K562 (cell line): Measurements from ENCODE around the gene PDE12. TPM values are rescaled to one million over a fixed set of nuclear protein-coding genes. Genes with fewer than 3 reads are reported as not detected.
A peak's percentile ranks its signal among the peaks of the same experiment; 100 is the strongest.

Source experiments
- ATAC-seq: fragments of 200-7000 bp; cut with Tn5 transposase; 3 replicates; pipeline ENCODE4 v1.9.1; 2020; ENCODE audit warnings: moderate library complexity
- BruUV-seq: library from RNA; stranded (reverse); fragments of 400-500 nt; replicated peaks from 2 replicates; lab custom pipeline; 2021; lab: Mats Ljungman, UMichigan
- CTCF ChIA-PET: fragments of 300-600 bp; formaldehyde crosslinking; extraction: SDS; loops from one replicate; lab custom pipeline; 2021; ENCODE audit warnings: low intra/inter-chr PET ratio; lab: Yijun Ruan, JAX
- POLR2A ChIA-PET: fragments of 300-600, 350-650 bp; sonication (Branson Sonifier 250); formaldehyde crosslinking; extraction: SDS; loops from one replicate; lab custom pipeline; 2021; ENCODE audit warnings: antibody characterized with exemption, inconsistent platforms; lab: Yijun Ruan, JAX
- DNase-seq, 4 experiments: peaks; one replicate each; pipeline versions ENCODE4 v3.0.0 to v3.0.0-alpha.2; 2011 to 2018; ENCODE audit warnings: low spot score in 3 of 4, mixed read lengths in 3 of 4; ENCODE audit errors: extremely low read depth in 1 of 4
- FAIRE-seq: peaks from 2 replicates; lab custom pipeline; 2011; peaks lifted over from hg19 to GRCh38; lab: Jason Lieb, UNC
- H2AFZ ChIP-seq: 2 replicates; pipeline ENCODE4 v1.6.0; 2011; ENCODE audit warnings: low read depth, low read length, control low read depth, inconsistent platforms
- H3K27ac ChIP-seq: fragments of 200-600 bp; 3 replicates; pipeline ENCODE4 v1.8.0; 2011; ENCODE audit warnings: low read depth, mild to moderate bottlenecking, control low read depth, inconsistent platforms, low read length, moderate library complexity, mixed read lengths; ENCODE audit errors: extremely low read depth
- H3K27me3 ChIP-seq, 2 experiments: fragments of 300-600 bp in 1 of 2; 2 replicates in 1 of 2; 3 replicates in 1 of 2; pipeline versions ENCODE4 v1.6.0 to v1.8.0; 2011; ENCODE audit warnings: inconsistent platforms in 2 of 2, low read length in 2 of 2, mild to moderate bottlenecking in 1 of 2, mixed read lengths in 1 of 2, moderate library complexity in 1 of 2; ENCODE audit not compliant: control insufficient read depth in 2 of 2, insufficient read depth in 2 of 2
- H3K36me3 ChIP-seq: fragments of 300-600 bp; 3 replicates; pipeline ENCODE4 v1.8.0; 2011; ENCODE audit warnings: mild to moderate bottlenecking, low read length, inconsistent platforms; ENCODE audit not compliant: control insufficient read depth, insufficient read depth
- H3K4me1 ChIP-seq, 2 experiments: fragments of 200-600 bp in 1 of 2; replicated peaks in 1 of 2; 2 replicates in 1 of 2; 3 replicates in 1 of 2; pipeline versions ENCODE4 v1.5.1 to v1.8.0; 2011; ENCODE audit warnings: inconsistent platforms in 2 of 2, low read length in 2 of 2, mild to moderate bottlenecking in 1 of 2, mixed read lengths in 1 of 2, moderate library complexity in 1 of 2; ENCODE audit not compliant: control insufficient read depth in 2 of 2, insufficient read depth in 2 of 2
- H3K4me2 ChIP-seq: 2 replicates; pipeline ENCODE4 v1.6.1; 2011; ENCODE audit warnings: low read length, control low read depth, inconsistent platforms, mixed read lengths; ENCODE audit not compliant: insufficient read depth
- H3K4me3 ChIP-seq: fragments of 200-600 bp; sonication (generic), shearing (Covaris generic); 2 replicates; pipeline ENCODE4 v1.5.1; 2016; ENCODE audit warnings: control low read depth, inconsistent platforms
- H3K79me2 ChIP-seq: fragments of 200-600 bp; 3 replicates; pipeline ENCODE4 v1.8.0; 2011; ENCODE audit warnings: low read length, inconsistent platforms; ENCODE audit not compliant: control insufficient read depth, insufficient read depth
- H3K9ac ChIP-seq, 2 experiments: 2 replicates each; pipeline versions ENCODE4 v1.6.0 to v1.6.1; 2011; ENCODE audit warnings: low read depth in 2 of 2, low read length in 2 of 2, control low read depth in 1 of 2, inconsistent platforms in 1 of 2, mild to moderate bottlenecking in 1 of 2, mixed read lengths in 1 of 2; ENCODE audit not compliant: insufficient read depth in 1 of 2
- H3K9me1 ChIP-seq: one replicate; pipeline ENCODE4 v1.6.0; 2011; ENCODE audit warnings: inconsistent platforms, mild to moderate bottlenecking, low read length, moderate library complexity; ENCODE audit not compliant: control insufficient read depth, insufficient read depth
- H3K9me3 ChIP-seq: replicated peaks from 2 replicates; pipeline ENCODE4 v1.5.1; 2011; ENCODE audit warnings: low read depth, low read length, inconsistent platforms; ENCODE audit not compliant: control insufficient read depth, insufficient read depth
- H4K20me1 ChIP-seq: replicated peaks from 2 replicates; pipeline ENCODE4 v1.6.1; 2011; ENCODE audit warnings: low read length, inconsistent platforms, mixed read lengths; ENCODE audit not compliant: control insufficient read depth, insufficient read depth
- CBX8 ChIP-seq: fragments of 200-600 bp; sonication (generic); IDR thresholded peaks from 2 replicates; pipeline ENCODE4 v1.6.1; 2012; ENCODE audit warnings: borderline replicate concordance, mixed run types, low read depth, mild to moderate bottlenecking, moderate library complexity, mixed read lengths, low read length, control low read depth, inconsistent platforms; ENCODE audit not compliant: poor library complexity, severe bottlenecking; ENCODE audit errors: extremely low read depth
- LEF1 ChIP-seq: fragments of 450-650 bp; IDR thresholded peaks from 2 replicates; pipeline ENCODE4 v1.6.1; 2016; ENCODE audit warnings: mild to moderate bottlenecking
- POLR3A ChIP-seq: IDR thresholded peaks from 2 replicates; pipeline ENCODE4 v1.6.1; 2011; ENCODE audit warnings: borderline replicate concordance, mild to moderate bottlenecking, moderate library complexity; ENCODE audit not compliant: insufficient read length, insufficient read depth; ENCODE audit errors: extremely low read depth
- RFX1 ChIP-seq: fragments of 450-650 bp; IDR thresholded peaks from 2 replicates; pipeline ENCODE4 v1.6.1; 2016; ENCODE audit warnings: mild to moderate bottlenecking, moderate library complexity
- TAF9B ChIP-seq: fragments of 450-650 bp; IDR thresholded peaks from 2 replicates; pipeline ENCODE4 v1.6.1; 2018; ENCODE audit warnings: mild to moderate bottlenecking; ENCODE audit not compliant: partially characterized antibody
- WGBS: fragments of 100-300 bp; shearing (Covaris generic); methylation state at CpG from one replicate; pipeline ENCODE4 v1.1.6; 2016; ENCODE audit warnings: low coverage, mixed read lengths; ENCODE audit not compliant: insufficient coverage; ENCODE audit errors: missing lambda C conversion rate; 5-methylcytosine and 5-hydroxymethylcytosine counted together
- in situ Hi-C: fragments of 300-500 bp; cut with MboI; formaldehyde crosslinking; loops from 4 replicates; pipeline ENCODE4 v1.15.0; 2018; ENCODE audit warnings: inconsistent platforms, mixed read lengths
- intact Hi-C: fragments of 100-400 bp; cut with micrococcal nuclease; formaldehyde crosslinking; loops from 2 replicates; pipeline ENCODE4 v1.14.2; 2022
- polyA plus RNA-seq, 8 experiments: library from polyadenylated mRNA; depleted of rRNA in 4 of 8; stranded (reverse) in 5 of 8; unstranded in 3 of 8; fragments of >200 nt; fragmentation: Nextera tagmentation in 2 of 8; fragmentation: Illumina TruSeq in 1 of 8; extraction: Ambion mirVana in 2 of 8; extraction: Trizol in 1 of 8; gene quantifications; 2 replicates each; pipeline versions ENCODE4 v1.2.1 to v1.2.3, GENCODE V29; 2011 to 2014; ENCODE audit warnings: inconsistent platforms in 1 of 8, missing spikeins in 1 of 8
- total RNA-seq, 7 experiments: library from RNA; depleted of rRNA in 6 of 7; stranded (reverse); fragments of >200 nt in 6 of 7; fragmentation: Illumina TruSeq in 2 of 7; extraction: Trizol in 2 of 7; gene quantifications; 2 replicates each; pipeline versions ENCODE4 v1.2.1 to v1.2.3, GENCODE V29; 2011 to 2021; ENCODE audit warnings: low replicate concordance in 1 of 7
- TF ChIP-seq, protein P1 (sequence below): sonication (generic); formaldehyde crosslinking; IDR thresholded peaks from 2 replicates; pipeline ENCODE4 v1.8.1; 2022; ENCODE audit warnings: missing genetic modification reagents
- TF ChIP-seq, protein P2 (sequence below): sonication (generic); formaldehyde crosslinking; IDR thresholded peaks from 2 replicates; pipeline ENCODE4 v1.8.0; 2022; ENCODE audit warnings: missing genetic modification reagents, mild to moderate bottlenecking, borderline replicate concordance
- TF ChIP-seq, protein P3 (sequence below): sonication (generic); formaldehyde crosslinking; IDR thresholded peaks from 2 replicates; pipeline ENCODE4 v1.8.0; 2022; ENCODE audit warnings: mild to moderate bottlenecking, low read depth, missing genetic modification reagents

Gene PDE12
- total and polyA plus RNA-seq, 9 of the 15 experiments (the other 6 are each of a cell fraction or from before 2014, with no cell fraction given): 2.1 to 20.5 (median 10.0) TPM

GRCh38 chr3:57544181-57545125 is 11.6 kb upstream of the PDE12 start, which contains the start of gene DNAH12 (continued):
- TF ChIP-seq, protein P1, sequence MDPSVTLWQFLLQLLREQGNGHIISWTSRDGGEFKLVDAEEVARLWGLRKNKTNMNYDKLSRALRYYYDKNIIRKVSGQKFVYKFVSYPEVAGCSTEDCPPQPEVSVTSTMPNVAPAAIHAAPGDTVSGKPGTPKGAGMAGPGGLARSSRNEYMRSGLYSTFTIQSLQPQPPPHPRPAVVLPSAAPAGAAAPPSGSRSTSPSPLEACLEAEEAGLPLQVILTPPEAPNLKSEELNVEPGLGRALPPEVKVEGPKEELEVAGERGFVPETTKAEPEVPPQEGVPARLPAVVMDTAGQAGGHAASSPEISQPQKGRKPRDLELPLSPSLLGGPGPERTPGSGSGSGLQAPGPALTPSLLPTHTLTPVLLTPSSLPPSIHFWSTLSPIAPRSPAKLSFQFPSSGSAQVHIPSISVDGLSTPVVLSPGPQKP (CRISPR knock-in tag): no peak
- TF ChIP-seq CBX8 (peak; percentile 86), RFX1 (peak; percentile 87), TAF9B (no peak)

DNA sequence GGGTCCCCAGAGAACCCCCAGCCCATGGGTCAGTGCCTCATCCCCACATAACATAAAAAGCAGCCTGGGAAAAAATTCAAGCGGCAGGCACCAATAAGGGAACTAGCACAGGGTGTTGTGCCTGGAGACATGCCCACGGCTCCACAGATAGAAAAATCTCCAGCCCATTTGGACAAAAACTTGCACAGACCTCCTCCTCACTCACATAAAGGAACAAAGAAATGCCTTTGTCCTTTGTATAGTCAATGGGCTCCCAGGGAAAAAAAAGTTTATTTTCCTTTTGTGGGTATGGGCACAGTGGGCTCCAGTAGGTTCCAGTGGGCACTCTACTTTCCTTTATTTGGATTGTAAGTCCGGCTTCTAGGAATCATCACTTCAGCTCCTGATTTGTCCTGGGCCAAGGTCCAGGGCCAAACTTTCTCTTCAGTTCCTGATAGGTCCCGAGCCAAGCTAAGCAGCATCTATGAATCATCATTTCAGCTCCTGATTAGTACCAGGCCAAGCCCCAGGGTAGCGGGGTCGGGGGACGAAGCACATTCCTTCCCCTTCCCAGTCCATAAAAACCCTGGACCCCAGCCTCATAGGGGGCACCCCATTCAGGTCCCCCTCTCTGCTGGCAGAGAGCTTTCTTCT is 10.3 kb upstream of the PDE12 start:
- ChIA-PET POLR2A (interaction anchor here (0.7 to 0.9 kb wide), 3 partner anchors 11 to 53 kb away, joined by 3 to 6 read pairs (median 3); partner anchors contain the start of gene PDE12), CTCF (no interaction called here)
- no TSS peak for BruUV-seq
- DNase-seq (no peak), FAIRE-seq (no peak), ATAC-seq (no peak)
- no peak overlapping the region for H3K9ac ChIP-seq
- H3K9me1 ChIP-seq: no peaks in the 10 kb centered on the region
- no peaks in the 10 kb centered on the region for H3K36me3 ChIP-seq
- intact Hi-C loops: no loop called here
- H3K4me2 ChIP-seq: no peak overlapping the region
- H3K27me3 ChIP-seq: peaks cover 0 to 7% of the 10 kb centered on the region in 2 experiments; a peak in 1 of 5 replicates
- H3K4me1 ChIP-seq: peaks cover 3% of the 10 kb centered on the region in 2 experiments; a peak in 3 of 5 replicates
- H4K20me1 ChIP-seq: no peaks in the 10 kb centered on the region
- TF ChIP-seq, protein P2, sequence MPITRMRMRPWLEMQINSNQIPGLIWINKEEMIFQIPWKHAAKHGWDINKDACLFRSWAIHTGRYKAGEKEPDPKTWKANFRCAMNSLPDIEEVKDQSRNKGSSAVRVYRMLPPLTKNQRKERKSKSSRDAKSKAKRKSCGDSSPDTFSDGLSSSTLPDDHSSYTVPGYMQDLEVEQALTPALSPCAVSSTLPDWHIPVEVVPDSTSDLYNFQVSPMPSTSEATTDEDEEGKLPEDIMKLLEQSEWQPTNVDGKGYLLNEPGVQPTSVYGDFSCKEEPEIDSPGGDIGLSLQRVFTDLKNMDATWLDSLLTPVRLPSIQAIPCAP (CRISPR knock-in tag): no peak
- TF ChIP-seq POLR3A (no peak), LEF1 (no peak)
- TF ChIP-seq, protein P3, sequence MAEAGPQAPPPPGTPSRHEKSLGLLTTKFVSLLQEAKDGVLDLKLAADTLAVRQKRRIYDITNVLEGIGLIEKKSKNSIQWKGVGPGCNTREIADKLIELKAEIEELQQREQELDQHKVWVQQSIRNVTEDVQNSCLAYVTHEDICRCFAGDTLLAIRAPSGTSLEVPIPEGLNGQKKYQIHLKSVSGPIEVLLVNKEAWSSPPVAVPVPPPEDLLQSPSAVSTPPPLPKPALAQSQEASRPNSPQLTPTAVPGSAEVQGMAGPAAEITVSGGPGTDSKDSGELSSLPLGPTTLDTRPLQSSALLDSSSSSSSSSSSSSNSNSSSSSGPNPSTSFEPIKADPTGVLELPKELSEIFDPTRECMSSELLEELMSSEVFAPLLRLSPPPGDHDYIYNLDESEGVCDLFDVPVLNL (CRISPR knock-in tag): no peak
- H3K27ac ChIP-seq: no peak overlapping the region
- H3K9me3 ChIP-seq: no peaks in the 10 kb centered on the region
- in situ Hi-C loops: no loop called here
- no peak overlapping the region for H3K4me3 ChIP-seq
- 28% methylated on average over 6 of the region's 7 CpGs for WGBS
- no peaks in the 10 kb centered on the region for H3K79me2 ChIP-seq
- no peak overlapping the region for H2AFZ ChIP-seq
